Smooth muscle cell of the brain vasculature (primary cell): Measurements from ENCODE around the gene RABGAP1L.
"Not testable (repeated sequence)": the region's sequence is repeated elsewhere in the genome, so short reads cannot be mapped to it uniquely, and the experiment has no call there.

ENCODE experiments used
- DNase-seq: peaks from one replicate; pipeline ENCODE4 v3.0.0-alpha.2; 2012; ENCODE audit warnings: low read depth, low spot score

The RABGAP1L gene

GRCh38 chr1:174568551-174568950 lies 409.2 kb downstream of the RABGAP1L start:
- DNase-seq = no peak

GRCh38 chr1:174569240-174569639 lies 409.9 kb downstream of the RABGAP1L start:
- DNase-seq = no peak

GRCh38 chr1:174572771-174573170 lies 413.5 kb downstream of the RABGAP1L start:
- DNase-seq = no peak

GRCh38 chr1:174576120-174576519 lies 416.8 kb downstream of the RABGAP1L start:
- not testable (repeated sequence) for DNase-seq

GRCh38 chr1:174577681-174578080 lies 418.4 kb downstream of the RABGAP1L start:
- DNase-seq = no peak

- DNase-seq = no peak
Measured at GRCh38 chr1:174580801-174581200, 421.5 kb downstream of the RABGAP1L start.

- no peak for DNase-seq
Measured at GRCh38 chr1:174583316-174583715, 424.0 kb downstream of the RABGAP1L start.

- DNase-seq = no peak
Measured at GRCh38 chr1:174584071-174584470, 424.8 kb downstream of the RABGAP1L start.

- not testable (repeated sequence) for DNase-seq
Measured at GRCh38 chr1:174588618-174589017, 429.3 kb downstream of the RABGAP1L start.

GRCh38 chr1:174605198-174605597 lies 445.9 kb downstream of the RABGAP1L start:
- DNase-seq = no peak

GRCh38 chr1:174606471-174606870 lies 447.2 kb downstream of the RABGAP1L start:
- no peak for DNase-seq

- not testable (repeated sequence) for DNase-seq
Measured at GRCh38 chr1:174617905-174618304, 458.6 kb downstream of the RABGAP1L start.

GRCh38 chr1:174623324-174624035 lies 464.2 kb downstream of the RABGAP1L start:
- DNase-seq = no peak

- DNase-seq = no peak
Measured at GRCh38 chr1:174626031-174627025, 467.0 kb downstream of the RABGAP1L start.

- DNase-seq = no peak
Measured at GRCh38 chr1:174637487-174637886, 478.2 kb downstream of the RABGAP1L start.

- no peak for DNase-seq
Measured at GRCh38 chr1:174639461-174639860, 480.1 kb downstream of the RABGAP1L start.

GRCh38 chr1:174640783-174641182 lies 481.5 kb downstream of the RABGAP1L start:
- DNase-seq = no peak

- DNase-seq = no peak
Measured at GRCh38 chr1:174642393-174642792, 483.1 kb downstream of the RABGAP1L start.

- DNase-seq = no peak
Measured at GRCh38 chr1:174643206-174643605, 483.9 kb downstream of the RABGAP1L start.

- DNase-seq = not testable (repeated sequence)
Measured at GRCh38 chr1:174649572-174649971, 490.3 kb downstream of the RABGAP1L start.

GRCh38 chr1:174652569-174653280 lies 493.4 kb downstream of the RABGAP1L start:
- DNase-seq = no peak

GRCh38 chr1:174654560-174654959 lies 495.2 kb downstream of the RABGAP1L start:
- no peak for DNase-seq
